Left colon (tissue), 2 donors: ENCODE results near the gene ADGRB2. TPM values are rescaled to one million over a fixed set of nuclear protein-coding genes. Genes with fewer than 3 reads are reported as not detected.

ENCODE experiments used
- ATAC-seq: fragments of 200-7000 bp; cut with Tn5 transposase; one replicate; pipeline ENCODE4 v1.9.1; 2020; ENCODE audit warnings: mild to moderate bottlenecking, moderate library complexity
- DNase-seq, 2 donors: peaks; one replicate each; pipeline ENCODE4 v3.0.0-alpha.2; 2020
- intact Hi-C, 2 donors: fragments of 100-400 bp; cut with DNase I in 1 of 2; cut with micrococcal nuclease in 1 of 2; formaldehyde crosslinking; loops; one replicate each; pipeline versions ENCODE4 v1.11.2 to v1.14.0; 2022; cut with DNase I, micrococcal nuclease
- total RNA-seq, 2 donors: library from RNA; stranded (reverse); fragmentation: NEBNext Ultra II Directional; extraction: Animal tissue kit (Norgen Biotek cat#: 25700); gene quantifications; one replicate each; pipeline ENCODE4 v1.2.1, GENCODE V29; 2021
- donor health status: DM: no; HTN: no; CAD: no.
- donor health status: DM: yes; HTN: yes; CAD: no.

Gene ADGRB2
- total RNA-seq, 2 donors from 2014 or later: 0.79 to 0.89 TPM

DNA sequence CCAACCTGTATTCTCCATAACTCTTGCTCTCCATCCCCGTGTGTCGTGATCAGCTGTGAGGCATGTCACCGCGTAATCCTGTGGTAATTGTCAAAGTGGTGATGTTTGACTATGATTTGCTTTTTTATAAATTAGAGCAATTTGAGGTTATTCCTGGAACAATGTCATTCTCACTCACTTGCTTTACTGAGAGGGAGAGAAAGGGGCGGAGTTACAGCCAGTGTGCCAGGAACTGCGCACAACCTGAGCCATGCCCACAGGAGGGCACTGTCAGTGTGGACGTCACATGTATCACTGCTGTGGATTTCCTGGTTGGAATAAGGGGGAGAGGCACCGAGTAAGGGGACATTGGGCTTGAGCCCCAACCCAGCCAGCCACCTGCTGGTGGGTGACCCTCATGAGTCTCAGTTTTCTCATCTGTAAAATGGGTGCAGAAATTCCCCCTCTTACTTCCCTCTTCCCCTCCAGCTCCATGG is 6.9 kb downstream of the ADGRB2 start:
- ATAC-seq (peak; percentile 39), DNase-seq (peak in 1 of 2 donors; percentile 35)
- intact Hi-C loops: no loop called here

DNA sequence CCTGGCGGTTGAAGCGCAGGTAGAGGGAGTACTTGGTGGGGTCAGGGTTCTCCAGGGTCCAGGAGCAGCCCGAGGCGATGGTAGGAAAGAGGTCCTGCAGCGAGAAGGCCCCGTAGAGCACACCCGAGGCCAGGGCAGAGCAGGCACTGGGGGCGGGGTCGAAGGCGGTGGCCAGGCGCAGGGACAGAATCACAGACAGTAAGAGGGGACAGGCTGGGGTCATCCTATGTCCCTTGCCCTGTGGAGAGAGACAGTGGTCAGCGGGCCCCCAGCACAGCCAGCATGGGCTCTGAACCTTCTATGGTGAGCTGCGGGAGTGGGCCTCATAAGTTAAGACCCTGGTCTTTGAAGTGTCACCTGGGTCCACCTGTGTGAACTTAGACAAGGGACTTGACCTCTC is 7.6 kb downstream of the ADGRB2 start:
- intact Hi-C loops: no loop called here
- ATAC-seq: no peak
- no peak for DNase-seq

DNA sequence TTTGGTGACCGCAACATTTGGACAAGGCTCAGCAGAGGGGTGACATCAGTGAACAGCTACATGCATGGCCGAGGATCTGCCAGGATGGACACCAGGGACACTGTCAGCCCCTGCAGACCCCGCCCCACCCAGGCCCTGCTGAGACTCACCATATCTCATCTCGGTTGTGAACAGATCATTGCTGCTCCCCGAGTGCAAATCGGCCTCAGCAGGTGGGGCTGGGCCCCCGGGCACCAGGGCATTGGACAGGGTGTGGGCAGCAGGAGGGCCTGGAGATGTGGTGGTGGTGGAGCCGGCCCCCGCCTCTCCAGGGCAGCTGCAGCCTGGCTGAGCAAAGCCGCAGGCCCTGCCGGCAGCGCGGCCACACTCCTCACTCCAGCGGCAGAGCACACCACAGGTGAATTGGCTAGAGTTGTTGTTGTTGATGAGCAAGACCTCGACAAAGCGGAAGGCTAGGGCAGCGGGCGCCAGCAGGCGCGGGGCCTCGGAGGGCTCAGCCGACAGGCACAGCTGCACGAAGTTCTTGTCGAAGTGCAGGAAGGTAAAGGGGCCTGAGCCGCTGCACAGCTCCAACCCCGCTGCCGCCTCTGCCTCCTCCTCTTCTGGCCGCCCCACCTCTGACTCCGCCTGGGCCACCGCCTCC is 8.2 kb downstream of the ADGRB2 start:
- intact Hi-C loops: no loop called here

DNA sequence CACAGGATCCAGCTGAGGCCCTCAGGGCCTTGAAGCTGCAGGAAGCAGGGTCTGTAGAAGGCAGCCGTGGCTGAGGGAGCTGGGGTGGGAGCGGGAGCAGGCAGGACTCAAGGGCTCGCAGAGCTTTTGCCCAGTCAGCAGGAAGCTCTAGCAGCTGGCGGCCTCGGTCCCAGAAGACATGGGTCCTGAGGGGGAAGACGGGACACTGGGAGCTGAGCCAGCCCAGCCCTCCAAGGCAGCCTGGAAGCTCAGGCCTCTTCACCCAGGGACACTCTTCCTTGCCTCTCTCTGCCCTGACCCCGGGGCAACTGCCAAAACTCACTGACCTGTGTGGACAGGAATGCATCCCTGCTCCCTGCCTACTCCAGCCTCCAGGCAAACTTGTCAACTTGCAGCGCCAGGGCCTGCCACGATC is 8.9 kb downstream of the ADGRB2 start:
- no peak for ATAC-seq
- intact Hi-C loops: no loop called here
- DNase-seq: no peak

More for the DNA sequence above, 8.2 kb downstream of the ADGRB2 start:
- no peak for ATAC-seq
- no peak for DNase-seq

DNA sequence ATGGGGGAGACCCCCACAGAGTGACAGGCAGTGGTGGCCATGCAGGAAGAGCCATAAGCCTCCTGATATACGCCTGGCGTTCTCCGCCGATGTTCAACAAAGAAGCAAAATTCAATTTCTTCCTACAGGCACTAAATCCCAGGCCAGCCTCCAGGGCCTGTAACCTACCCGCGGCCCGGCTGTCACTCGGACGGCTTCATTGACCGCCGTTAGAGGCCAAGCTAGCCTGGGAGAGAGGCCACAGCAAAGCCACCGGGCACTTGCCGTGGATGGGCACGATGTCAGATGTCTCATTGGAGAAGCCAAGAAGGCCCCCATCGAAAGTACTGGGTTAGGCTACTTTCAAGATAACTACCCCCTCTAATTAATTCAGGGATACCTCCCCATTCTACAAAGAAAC is 9.7 kb downstream of the ADGRB2 start:
- DNase-seq (no peak), ATAC-seq (no peak)
- intact Hi-C loops: no loop called here

DNA sequence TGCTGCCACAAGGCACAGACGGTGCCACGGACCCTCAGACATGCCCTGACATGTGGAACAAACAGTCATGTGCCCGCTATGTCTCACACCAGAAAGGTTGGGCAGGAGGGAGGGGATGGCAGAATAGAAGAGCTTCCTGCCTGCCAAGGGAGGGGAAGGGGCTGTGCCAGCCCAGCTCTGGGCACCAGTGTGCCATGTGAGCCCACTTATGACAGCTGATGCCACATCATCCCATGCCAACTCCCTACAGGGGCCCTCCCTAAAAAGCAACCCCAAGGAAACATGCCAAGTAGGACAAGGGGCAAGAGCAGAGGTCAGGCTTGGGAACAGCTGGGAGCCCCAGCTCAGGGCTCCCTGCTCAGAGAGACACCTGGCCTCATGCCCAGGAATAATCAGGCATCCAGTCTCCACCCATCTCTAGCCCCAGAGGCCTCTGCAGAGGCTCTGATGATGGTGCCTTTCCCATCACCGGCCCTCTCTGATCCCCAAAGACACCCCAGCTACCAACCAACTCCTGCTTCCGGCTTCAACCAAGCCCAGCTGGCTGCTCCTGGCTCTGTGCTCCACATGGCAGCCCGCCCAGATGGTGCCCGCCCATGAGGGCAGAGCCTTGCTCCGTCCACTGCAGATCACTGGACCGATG is 10.3 kb downstream of the ADGRB2 start:
- ATAC-seq (peak; percentile 92), DNase-seq (peak; percentile 81 to 82)
- intact Hi-C loops: no loop called here

DNA sequence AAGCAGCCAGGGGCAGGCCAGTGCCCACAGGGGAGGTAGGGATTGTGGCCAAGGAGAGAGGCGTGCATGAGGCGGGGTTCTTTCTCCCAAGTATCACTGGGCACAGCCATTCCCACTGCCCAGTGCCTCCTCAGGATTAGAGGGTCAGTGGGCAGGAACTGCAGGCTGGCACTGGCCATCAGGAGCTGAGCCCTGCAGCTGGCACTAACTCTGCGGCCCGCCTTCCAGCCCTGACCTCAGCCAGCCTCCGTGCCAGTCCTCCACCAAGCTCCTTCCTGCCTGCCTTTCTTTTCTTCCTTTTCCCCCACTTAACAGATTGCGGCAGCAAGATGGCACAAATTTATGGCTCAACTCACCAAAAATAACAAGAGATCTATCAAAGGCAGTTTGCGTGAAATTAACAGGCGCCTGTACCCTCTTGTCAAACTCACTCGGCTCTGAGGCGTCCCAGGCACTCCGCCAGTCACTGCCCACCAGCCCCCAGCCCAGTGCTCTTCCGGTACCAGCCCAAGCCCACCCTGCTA is 11.1 kb downstream of the ADGRB2 start:
- ATAC-seq: no peak
- intact Hi-C loops: no loop called here
- DNase-seq: no peak

DNA sequence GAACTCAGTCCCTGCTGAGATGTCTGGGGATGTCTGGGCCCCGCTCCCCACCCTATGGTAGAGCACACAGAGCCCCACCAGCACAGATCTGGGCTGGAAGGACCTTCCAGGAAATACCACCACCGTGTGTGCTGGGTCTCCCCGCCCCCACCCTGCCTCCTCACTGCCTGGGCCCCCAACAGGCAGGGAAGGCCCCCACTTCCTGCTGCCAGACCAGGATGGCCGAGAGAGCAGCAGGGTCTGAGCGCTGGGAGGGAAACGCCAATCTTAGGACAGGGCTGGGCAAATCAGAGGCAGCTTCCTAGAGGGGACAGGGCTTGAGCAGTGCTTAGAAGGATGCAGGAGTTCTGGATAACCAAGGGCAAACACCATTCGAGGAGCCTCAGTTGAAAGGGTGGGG is 11.9 kb downstream of the ADGRB2 start:
- intact Hi-C loops: no loop called here
- DNase-seq (no peak), ATAC-seq (no peak)

DNA sequence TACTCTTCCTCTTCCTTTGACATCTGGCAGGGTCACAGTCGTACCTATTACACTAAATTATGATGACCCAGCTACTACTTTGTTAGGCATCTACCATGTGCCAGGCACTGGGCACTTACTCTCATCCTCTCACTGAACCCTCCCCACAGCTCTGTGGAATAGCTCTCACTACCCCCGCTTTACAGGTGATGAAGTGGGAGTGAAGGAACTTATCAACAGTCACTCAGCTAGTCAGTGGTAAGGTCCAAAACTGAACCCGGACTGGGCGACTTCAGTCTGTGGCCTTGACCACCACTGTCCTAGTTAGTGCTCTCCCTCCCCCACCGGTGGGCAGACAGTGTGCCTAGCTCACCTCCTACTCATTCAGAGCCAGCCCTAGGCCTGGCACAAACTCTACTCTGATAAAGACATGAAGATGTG is 12.3 kb downstream of the ADGRB2 start:
- ATAC-seq (no peak), DNase-seq (no peak)
- intact Hi-C loops: no loop called here

DNA sequence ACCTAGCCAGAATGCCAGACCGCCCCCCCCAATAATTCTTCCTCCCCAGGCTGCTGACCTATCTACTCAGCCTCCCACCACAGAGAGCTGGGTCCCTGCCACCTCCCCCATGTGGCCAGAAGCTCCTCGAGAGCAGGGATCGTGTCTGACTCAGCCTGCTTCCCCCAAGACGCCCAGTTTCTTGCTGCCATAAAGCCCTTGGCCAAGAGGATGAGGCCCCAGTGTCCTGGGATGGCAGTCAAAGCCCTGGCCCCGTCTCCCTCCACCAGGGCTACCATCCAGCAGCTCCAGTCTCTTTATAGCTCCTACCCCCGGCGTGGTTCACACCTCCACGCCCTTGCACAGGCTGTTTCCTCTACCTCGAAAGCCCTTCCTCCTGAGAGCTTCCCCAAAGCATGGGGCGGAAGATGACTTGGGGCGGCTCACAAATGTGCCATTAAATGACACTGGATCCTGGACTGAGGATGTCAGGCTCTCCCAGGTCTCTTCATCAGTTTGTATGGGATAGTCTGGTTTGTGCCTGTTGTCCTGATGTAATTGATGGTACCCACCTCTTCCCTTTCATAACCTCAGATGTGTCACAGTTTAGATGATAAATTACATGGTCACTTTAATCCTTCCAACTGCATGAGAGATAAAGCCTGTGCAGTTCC is 13.2 kb downstream of the ADGRB2 start:
- intact Hi-C loops: no loop called here
- ATAC-seq: peak; percentile 24
- no peak for DNase-seq

DNA sequence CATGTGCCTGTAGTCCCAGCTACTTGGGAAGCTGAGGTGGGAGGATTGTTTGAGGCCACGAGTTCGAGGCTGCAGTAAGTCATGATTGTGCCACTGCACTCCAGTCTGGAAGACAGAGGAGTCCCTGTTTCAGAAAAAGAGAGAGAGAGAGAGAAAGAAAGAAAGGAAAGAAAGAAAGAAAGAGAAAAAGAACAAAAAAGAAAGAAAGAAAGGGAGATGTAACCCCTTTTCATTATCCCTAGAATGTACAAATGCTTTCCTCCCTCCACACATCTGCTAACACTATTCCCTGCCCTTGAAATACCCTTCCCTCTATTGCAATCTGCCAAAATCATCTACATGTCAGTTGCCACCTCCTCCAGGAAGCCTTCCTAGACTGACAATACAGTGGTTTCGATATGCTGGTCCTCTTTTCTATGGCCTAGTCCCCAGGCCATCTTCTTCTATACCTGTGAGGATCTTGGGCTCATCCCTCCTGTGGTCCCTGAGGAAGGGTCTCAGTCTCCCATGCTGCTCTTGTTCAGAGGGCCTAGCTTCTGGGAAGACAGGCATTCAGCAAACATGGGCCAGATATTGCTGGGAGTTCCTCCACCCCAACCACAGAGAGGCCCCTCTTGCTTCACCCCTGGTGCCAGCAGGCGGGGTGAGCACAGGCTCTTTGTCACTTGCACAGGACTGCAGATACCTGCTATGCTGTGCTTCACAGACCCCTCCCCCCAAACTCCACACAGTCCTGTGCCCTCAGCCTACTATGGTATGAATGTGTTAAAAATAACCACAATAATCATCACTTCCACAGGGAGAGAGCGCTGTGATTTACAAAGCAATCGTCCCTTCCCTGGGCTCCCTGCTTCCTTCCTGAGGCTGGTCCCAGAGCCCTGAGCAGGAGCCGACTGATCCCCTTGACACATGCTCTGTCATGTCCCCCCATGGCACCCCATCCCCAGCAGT is 14.1 kb downstream of the ADGRB2 start:
- DNase-seq (no peak), ATAC-seq (no peak)
- intact Hi-C loops: no loop called here

DNA sequence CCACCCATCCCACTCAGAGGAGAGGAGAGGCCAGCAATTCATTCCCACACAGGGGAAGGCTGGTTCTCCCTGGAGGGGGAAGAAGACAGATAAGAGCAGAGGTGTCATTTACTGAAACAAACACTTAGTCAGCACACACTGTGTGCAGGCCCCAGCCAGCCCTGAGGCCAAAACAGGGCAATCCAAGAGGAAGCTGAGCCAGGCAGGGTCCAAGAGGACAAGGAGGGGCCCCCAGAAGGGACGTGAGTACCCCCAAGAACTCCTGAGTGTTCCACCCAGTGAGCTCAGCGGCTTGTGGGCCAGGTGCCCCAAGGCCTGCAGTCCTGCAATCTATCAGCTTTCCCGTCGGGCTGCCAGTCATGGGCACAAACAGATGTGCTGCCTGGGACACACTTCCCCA is 15.8 kb downstream of the ADGRB2 start:
- DNase-seq (no peak), ATAC-seq (no peak)
- intact Hi-C loops: no loop called here

DNA sequence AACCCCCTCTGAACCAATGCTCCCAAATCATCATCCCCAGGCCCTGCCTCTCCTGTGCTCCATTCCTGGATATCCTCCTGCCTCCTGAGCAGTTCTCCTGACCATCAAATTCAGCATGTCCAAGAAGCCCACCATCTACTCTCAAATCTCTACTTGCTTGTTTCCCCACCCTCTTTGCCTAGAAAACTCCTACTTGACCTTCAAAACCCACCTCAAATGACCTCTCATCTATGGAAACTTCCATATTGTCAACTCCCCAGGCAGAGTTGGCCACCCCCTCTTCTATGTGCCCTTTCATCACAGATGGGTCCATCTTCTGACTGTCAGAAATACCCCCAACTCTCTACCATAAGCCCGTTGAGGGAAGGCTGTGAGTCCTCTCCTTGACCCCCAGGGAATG is 16.8 kb downstream of the ADGRB2 start:
- intact Hi-C loops: no loop called here
- no peak for ATAC-seq
- no peak for DNase-seq

DNA sequence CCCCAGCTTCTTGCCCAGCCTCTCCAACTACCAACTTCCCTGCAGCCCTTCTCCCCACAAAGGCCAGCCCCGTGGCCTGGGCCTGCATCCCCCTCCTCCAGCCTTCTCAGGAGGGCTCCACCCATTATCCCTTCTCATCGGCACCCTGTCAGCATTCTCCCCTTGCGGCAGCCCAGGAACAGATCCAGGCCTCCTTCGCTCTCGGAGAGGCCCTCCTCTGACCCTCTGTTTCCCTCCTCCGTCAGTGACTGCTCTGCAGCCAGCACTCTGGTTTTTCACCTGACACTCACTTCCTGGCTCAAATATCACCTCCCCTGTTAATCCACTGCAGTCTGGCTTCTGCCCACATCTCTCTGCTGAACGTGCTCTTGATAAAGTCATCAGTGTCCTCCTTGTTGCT is 17.5 kb downstream of the ADGRB2 start:
- intact Hi-C loops: no loop called here
- DNase-seq (no peak), ATAC-seq (no peak)

DNA sequence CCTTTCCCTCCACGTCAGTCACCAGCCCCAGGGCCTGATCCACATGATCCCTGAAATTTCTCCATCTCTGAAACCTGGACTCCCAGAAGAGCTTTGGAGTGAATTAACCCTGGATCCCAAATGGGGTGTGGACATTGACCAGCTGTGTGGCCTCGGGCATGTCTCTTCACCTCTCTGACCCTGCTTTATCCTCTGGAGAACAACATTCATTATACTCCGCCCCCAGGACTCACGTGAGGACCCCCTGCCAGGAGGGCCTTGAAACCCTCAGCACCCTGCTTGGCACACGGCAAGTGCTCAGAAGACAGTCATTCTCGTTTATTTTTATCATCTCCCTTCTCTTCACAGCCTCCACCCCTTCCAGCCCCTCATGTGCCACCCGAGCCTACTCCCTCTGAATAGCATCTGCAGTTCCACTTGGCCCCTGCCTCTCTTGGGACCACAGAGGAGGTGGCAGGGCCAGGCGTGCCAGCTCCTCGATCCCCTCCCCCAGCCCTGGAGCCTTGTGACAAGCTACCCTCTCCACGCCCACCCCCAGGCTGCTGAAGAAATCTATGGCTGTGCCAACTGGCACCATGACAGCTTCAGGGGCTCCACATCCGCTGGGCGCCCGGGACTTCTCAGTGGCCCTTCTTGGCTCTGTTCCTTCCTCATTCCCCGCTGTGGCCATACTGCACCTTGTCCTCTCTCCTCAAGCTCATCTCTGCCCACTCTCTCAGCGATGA is 18.0 kb downstream of the ADGRB2 start:
- intact Hi-C loops: no loop called here
- no peak for ATAC-seq

DNA sequence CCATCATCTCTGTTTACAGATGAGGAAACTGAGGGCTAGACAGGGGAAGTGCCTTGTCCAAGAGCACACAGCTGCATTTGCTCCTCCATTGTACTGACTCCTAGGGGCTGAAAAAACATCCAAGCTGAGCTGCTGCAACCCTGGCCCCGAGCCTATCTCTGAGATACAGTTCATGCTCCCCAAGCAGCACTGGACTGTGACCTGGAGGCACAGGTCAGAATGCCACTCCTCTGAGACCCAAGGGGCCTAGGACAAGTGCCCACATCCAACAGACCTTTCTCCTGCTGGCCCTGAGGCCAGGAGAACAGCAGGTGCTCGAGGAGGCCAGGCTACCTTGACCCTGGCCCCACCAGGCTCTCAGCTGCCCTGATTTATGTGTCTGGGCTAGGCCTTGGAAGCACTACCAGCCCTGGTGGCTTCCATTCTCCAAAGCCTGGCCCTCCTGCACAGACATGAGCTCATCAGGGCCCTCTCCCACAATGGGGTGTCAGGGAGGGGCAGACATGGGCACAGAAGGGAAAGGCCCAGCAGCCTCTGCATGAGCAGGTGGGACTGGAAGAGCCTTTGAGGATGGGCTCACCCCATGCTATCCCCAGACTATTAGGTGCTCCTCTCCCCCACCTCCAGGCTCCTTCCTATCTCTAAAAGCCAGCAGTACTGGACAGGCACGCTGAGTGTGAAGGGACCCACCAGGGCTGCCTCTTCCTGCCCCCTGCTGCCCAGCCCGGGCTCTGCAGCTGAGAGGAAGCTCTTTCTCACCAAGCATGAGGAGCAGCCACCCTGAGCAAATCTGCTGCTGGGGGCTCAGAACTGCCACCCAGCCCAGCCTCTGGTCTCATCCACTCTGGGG is 18.8 kb downstream of the ADGRB2 start:
- ATAC-seq (peak; percentile 92), DNase-seq (peak; percentile 48 to 73)
- intact Hi-C loops: no loop called here

More for the DNA sequence above, 18.0 kb downstream of the ADGRB2 start:
- DNase-seq: no peak

DNA sequence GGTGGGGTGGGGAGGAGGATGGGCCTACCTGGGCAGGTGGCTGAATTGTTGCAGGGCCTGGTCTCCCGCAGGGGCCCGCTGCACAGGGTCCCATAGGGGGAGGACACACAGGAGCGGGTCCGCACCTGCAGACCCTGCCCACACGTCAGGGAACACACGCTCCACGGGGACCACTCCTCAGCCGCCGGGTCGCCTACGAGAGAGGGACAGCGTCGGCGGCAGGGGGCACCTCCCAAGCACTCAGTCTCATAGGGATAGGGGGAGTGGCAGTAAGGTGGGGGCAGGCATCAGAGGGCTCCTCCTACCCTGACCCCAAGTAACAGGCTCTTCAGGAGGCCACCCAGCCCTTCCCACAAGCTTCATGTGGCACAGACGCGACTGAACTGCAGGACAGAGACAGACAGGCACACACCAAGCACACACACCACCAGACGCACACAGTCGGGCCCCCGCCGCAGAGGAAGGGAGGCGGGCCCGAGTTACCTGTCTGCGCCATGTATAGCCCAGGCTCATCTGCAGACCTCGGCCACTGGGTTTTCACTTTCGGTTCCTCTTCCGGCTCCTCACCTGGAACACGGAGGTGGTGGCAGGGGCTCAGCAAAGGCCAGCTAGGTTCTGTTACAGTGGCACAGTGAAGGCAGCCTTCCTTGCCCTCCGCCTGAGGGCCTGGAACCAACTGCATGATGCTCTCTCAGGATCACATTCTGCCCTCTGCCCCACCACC is 19.8 kb downstream of the ADGRB2 start:
- intact Hi-C loops: no loop called here
- ATAC-seq: peak; percentile 24
- DNase-seq: peak in 1 of 2 donors; percentile 43
